NCI-H2196 (cell line): ENCODE results near the gene HDDC3.
A peak's percentile ranks its signal among the peaks of the same experiment; 100 is the strongest.

Experiments used
- DNase-seq: peaks from one replicate; lab custom pipeline; 2025; ENCODE audit not compliant: unreplicated experiment; lab: John Stamatoyannopoulos, UW

Gene HDDC3

DNA sequence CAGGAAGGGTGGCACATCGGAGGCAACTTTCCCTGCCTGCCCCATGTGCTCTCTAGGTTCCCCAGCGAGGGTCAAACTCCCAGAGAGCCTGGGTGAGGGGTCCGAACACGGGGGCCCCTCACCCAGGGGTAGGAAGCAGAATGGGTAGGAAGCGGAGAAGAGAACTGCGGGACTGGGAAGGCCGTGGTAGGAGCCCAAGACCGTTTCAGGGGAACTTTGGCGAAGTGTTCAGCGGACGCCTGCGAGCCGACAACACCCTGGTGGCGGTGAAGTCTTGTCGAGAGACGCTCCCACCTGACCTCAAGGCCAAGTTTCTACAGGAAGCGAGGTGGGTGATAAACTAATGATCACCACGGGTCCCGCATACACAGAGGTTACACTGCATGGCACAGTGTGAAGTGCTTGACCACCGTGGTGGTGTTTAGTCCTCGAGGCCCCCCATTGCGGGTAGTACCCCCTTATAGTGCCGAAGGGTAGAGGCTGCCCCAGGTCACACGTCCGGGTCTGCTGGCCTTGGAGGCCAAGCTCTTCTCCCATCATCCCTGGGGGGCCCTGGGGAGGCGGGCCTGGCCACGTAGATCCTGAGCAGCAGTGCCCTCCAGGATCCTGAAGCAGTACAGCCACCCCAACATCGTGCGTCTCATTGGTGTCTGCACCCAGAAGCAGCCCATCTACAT is 39.7 kb downstream of the HDDC3 start:
- no peak for DNase-seq

GRCh38 chr15:90892023-90892422 is 40.3 kb downstream of the HDDC3 start:
- DNase-seq: no peak

DNA sequence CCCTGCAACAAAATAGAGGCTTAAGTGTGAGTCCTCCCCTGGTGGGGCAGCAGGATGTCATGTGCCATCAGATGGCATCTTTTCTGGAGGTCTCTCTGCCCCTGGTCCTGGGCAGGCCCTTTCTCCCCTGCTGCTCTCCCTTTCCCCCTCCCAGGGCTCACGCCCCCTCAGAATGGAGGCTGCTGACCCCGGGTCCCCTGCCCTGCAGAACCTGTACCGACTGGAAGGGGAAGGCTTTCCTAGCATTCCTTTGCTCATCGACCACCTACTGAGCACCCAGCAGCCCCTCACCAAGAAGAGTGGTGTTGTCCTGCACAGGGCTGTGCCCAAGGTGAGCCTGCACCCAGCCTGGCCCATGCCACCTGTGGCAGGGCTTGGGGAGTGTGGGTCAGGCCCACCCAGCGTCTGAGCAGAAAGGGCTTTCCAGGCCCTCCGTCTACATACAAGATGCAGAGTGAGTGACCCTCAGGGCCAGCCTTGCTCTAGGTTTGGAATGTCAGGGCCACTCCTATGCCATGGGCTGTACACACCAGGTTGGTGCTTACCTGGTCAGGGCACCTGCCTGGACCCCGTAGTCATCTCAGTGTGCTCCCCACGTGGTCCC is 40.9 kb downstream of the HDDC3 start:
- DNase-seq: no peak

- DNase-seq: no peak
Measured at GRCh38 chr15:90890839-90891238, 41.5 kb downstream of the HDDC3 start.

DNA sequence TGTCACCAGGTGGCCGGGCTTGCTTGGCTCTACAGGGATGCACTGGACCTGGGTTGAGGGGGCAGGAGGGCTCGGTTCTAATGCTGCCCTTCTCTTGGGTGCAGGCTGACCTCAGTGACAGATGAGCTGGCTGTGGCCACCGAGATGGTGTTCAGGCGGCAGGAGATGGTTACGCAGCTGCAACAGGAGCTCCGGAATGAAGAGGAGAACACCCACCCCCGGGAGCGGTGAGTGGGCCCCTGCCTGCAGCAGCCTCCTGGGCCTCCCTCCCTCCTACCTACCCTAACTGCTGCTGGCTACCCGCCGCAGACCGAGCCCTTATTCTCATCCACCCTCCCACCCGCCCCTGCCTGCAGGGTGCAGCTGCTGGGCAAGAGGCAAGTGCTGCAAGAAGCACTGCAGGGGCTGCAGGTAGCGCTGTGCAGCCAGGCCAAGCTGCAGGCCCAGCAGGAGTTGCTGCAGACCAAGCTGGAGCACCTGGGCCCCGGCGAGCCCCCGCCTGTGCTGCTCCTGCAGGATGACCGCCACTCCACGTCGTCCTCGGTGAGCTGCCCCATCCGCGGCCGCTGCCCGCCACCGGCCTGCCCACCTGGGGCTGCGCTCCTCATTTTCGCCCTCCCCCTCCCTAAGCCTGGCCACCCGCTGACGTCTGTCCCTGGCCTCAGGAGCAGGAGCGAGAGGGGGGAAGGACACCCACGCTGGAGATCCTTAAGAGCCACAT is 42.5 kb downstream of the HDDC3 start:
- no peak for DNase-seq

DNA sequence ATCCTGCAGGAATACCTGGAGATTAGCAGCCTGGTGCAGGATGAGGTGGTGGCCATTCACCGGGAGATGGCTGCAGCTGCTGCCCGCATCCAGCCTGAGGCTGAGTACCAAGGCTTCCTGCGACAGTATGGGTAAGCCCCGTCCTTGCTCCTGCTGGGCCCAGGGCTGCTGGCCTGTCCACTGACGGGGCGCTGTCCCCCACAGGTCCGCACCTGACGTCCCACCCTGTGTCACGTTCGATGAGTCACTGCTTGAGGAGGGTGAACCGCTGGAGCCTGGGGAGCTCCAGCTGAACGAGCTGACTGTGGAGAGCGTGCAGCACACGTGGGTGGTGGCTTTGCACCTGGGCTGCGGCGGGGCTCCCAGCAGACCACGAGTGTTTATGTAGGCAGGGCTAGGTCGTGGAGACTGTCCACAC is 43.0 kb downstream of the HDDC3 start:
- DNase-seq: no peak

DNA sequence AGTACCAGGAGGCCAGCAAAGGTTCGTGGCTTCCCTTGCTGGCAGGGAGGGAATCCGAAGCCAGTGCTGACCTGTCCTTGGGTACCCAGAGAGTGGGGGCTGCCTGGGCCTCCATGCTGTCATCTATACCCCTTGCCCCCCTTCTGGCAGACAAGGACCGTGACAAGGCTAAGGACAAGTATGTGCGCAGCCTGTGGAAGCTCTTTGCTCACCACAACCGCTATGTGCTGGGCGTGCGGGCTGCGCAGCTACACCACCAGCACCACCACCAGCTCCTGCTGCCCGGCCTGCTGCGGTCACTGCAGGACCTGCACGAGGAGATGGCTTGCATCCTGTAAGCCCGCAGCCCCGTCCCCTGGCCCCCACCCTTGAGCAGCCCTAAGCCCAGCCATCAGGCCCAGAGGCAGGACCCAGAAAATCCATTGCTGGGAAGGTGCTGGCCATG is 45.3 kb downstream of the HDDC3 start:
- no peak for DNase-seq

GRCh38 chr15:90886291-90886614 is 46.1 kb downstream of the HDDC3 start:
- no peak for DNase-seq

GRCh38 chr15:90885432-90886290 is 46.7 kb downstream of the HDDC3 start:
- peak; percentile 34 for DNase-seq

DNA sequence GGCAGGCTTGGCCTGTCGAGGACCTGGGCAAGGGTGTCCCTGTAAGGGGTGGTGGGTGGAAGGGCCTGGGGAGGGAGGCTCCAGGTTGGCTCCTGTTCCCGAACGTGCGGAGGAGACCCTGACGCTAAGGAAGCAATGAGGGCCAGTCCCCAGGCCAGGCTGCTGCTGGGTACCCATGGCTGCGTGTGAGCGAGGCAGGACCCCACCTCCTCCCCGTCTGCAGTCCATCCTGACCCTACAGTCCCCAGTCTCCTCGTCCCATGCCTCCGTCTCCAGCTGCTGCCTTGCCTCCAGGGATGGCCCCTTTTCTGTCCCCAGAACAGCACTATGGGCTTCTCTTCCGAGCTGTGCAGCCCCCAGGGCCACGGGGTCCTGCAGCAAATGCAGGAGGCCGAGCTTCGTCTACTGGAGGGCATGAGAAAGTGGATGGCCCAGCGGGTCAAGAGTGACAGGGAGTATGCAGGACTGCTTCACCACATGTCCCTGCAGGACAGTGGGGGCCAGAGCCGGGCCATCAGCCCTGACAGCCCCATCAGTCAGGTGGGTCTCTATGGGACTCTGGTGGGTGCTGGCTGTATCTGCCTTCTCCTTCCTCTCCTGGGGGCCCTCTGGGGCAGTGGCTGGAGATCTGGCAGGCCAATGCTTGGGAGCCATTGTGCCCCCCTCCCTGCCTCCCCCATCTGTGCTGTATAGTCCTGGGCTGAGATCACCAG is 47.5 kb downstream of the HDDC3 start:
- no peak for DNase-seq

DNA sequence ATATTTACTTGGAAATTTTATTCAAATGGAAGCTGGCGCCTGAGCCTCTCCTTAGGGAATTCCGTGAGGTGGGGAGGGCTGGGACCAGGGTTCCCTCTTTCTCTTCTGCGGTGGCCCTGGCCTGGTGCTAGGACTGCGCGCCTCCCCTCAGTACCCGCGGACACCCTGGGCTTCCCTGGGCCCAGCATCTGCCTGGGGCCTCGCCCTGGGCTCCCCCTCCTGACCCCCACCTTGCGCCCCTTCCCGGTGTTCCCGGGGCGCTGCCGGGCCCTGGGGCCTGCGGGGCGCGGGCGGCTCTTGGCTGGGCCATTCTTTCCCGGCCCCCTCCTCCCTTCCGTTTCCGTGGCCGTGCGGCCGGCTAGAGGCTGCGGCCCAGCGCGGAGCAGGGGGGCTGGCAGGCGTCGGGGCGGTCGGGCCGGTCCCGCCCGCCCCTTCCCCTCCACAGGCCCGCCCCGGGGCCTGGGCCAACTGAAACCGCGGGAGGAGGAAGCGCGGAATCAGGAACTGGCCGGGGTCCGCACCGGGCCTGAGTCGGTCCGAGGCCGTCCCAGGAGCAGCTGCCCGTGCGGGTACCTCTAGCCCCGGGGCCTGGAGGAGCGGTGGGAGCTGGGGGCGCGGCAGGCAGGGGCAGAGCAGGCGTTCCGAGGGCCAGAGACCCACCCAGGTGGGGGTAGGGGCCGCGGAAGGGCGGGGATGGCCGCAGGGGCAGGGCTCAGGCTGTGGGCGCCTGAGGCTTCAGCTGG is 48.2 kb downstream of the HDDC3 start, which contains the start of gene FES:
TSS of gene FES (plus strand) at position 529 of the 743 bp plus-strand sequence. CDS start 542 bp downstream, outside the sequence.
- DNase-seq: no peak

DNA sequence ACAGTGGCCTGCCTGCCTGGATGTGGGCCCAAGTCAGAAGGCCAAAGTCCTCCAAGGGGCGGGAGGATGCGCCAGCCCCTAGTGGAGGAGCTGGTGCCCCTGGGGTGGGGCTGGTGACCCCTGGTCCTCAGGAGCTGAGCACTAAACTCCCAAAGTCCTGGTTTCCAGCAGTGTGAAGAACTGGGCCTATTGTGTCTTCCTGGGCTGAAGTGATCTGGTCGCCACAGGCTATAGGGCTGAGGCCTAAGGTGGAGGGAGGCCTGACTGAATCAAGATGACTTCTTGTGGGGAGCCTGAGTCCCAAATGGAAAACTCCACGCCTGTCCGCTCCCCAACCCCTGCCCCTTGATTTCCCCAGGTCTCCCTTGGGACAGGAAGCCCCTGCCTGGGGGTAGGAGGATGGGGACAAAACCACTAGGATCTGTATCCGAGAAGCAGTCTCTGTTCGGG is 48.8 kb downstream of the HDDC3 start:
- DNase-seq: no peak

- DNase-seq: no peak
Measured at GRCh38 chr15:90882781-90883525, 49.4 kb downstream of the HDDC3 start.

GRCh38 chr15:90881978-90882721 is 50.2 kb downstream of the HDDC3 start:
- no peak for DNase-seq

GRCh38 chr15:90881181-90881977 is 51.0 kb downstream of the HDDC3 start:
- no peak for DNase-seq

GRCh38 chr15:90880381-90881145 is 51.8 kb downstream of the HDDC3 start:
- DNase-seq: no peak
